ENCODE measurements around the gene LRRC7.

Gene LRRC7

GRCh38 chr1:69568421-69569174 is 876 bp downstream of the LRRC7 start:
- Mint-ChIP-seq H3K27ac (no peak overlapping the region), H3K4me1 (ENCODE audit: low read depth) (peaks cover 8% of the 10 kb centered on the region), H3K27me3 (ENCODE audit: low read depth) (peaks cover 49% of the 10 kb centered on the region), H3K36me3 (ENCODE audit: low read depth) (no peaks in the 10 kb centered on the region), H3K4me3 (peak overlapping the region; percentile 81), H3K9me3 (no peaks in the 10 kb centered on the region)

GRCh38 chr1:69569175-69569541 is 1.4 kb downstream of the LRRC7 start:
- Mint-ChIP-seq H3K4me3 (peak overlapping the region; percentile 39), H3K27ac (no peak overlapping the region), H3K9me3 (no peaks in the 10 kb centered on the region), H3K27me3 (ENCODE audit: low read depth) (peaks cover 49% of the 10 kb centered on the region), H3K4me1 (ENCODE audit: low read depth) (peaks cover 8% of the 10 kb centered on the region), H3K36me3 (ENCODE audit: low read depth) (no peaks in the 10 kb centered on the region)

GRCh38 chr1:69569576-69570328 is 2.0 kb downstream of the LRRC7 start:
- Mint-ChIP-seq H3K27me3 (ENCODE audit: low read depth) (peaks cover 49% of the 10 kb centered on the region), H3K4me3 (no peak overlapping the region), H3K9me3 (no peaks in the 10 kb centered on the region), H3K27ac (no peak overlapping the region), H3K36me3 (ENCODE audit: low read depth) (no peaks in the 10 kb centered on the region), H3K4me1 (ENCODE audit: low read depth) (peaks cover 8% of the 10 kb centered on the region)

- Mint-ChIP-seq H3K4me1 (ENCODE audit: low read depth) (peaks cover 8% of the 10 kb centered on the region), H3K27ac (no peak overlapping the region), H3K27me3 (ENCODE audit: low read depth) (peaks cover 45% of the 10 kb centered on the region), H3K4me3 (no peak overlapping the region), H3K9me3 (no peaks in the 10 kb centered on the region), H3K36me3 (ENCODE audit: low read depth) (no peaks in the 10 kb centered on the region)
These were observed 2.6 kb downstream of the LRRC7 start for GRCh38 chr1:69570356-69570755.

- peaks cover 3% of the 10 kb centered on the region for H3K4me1 Mint-ChIP-seq (ENCODE audit: low read depth)
- H3K36me3 Mint-ChIP-seq (ENCODE audit: low read depth), result no peaks in the 10 kb centered on the region
- no peak overlapping the region for H3K27ac Mint-ChIP-seq
- H3K9me3 Mint-ChIP-seq, result no peaks in the 10 kb centered on the region
- H3K4me3 Mint-ChIP-seq, result no peak overlapping the region
- peaks cover 29% of the 10 kb centered on the region for H3K27me3 Mint-ChIP-seq (ENCODE audit: low read depth)
These were observed 5.2 kb downstream of the LRRC7 start for GRCh38 chr1:69572921-69573320.

GRCh38 chr1:69573911-69574310 is 6.2 kb downstream of the LRRC7 start:
- H3K9me3 Mint-ChIP-seq, result no peaks in the 10 kb centered on the region
- no peaks in the 10 kb centered on the region for H3K36me3 Mint-ChIP-seq (ENCODE audit: low read depth)
- H3K4me3 Mint-ChIP-seq, result no peak overlapping the region
- peaks cover 21% of the 10 kb centered on the region for H3K27me3 Mint-ChIP-seq (ENCODE audit: low read depth)
- no peak overlapping the region for H3K27ac Mint-ChIP-seq
- H3K4me1 Mint-ChIP-seq (ENCODE audit: low read depth), result peaks cover 2% of the 10 kb centered on the region

GRCh38 chr1:69585666-69586065 is 17.9 kb downstream of the LRRC7 start:
- H3K4me1 Mint-ChIP-seq (ENCODE audit: low read depth), result peaks cover 2% of the 10 kb centered on the region
- H3K36me3 Mint-ChIP-seq (ENCODE audit: low read depth), result no peaks in the 10 kb centered on the region
- no peaks in the 10 kb centered on the region for H3K27me3 Mint-ChIP-seq (ENCODE audit: low read depth)
- no peaks in the 10 kb centered on the region for H3K9me3 Mint-ChIP-seq
- H3K27ac Mint-ChIP-seq, result no peak overlapping the region
- no peak overlapping the region for H3K4me3 Mint-ChIP-seq

GRCh38 chr1:69587391-69587790 is 19.7 kb downstream of the LRRC7 start:
- H3K27me3 Mint-ChIP-seq (ENCODE audit: low read depth), result no peaks in the 10 kb centered on the region

GRCh38 chr1:69589799-69590198 is 22.1 kb downstream of the LRRC7 start:
- Mint-ChIP-seq H3K36me3 (ENCODE audit: low read depth) (no peaks in the 10 kb centered on the region), H3K27ac (no peak overlapping the region), H3K9me3 (no peaks in the 10 kb centered on the region), H3K4me3 (no peak overlapping the region), H3K4me1 (ENCODE audit: low read depth) (peaks cover 2% of the 10 kb centered on the region), H3K27me3 (ENCODE audit: low read depth) (no peaks in the 10 kb centered on the region)

More at GRCh38 chr1:69587391-69587790, 19.7 kb downstream of the LRRC7 start:
- peaks cover 2% of the 10 kb centered on the region for H3K4me1 Mint-ChIP-seq (ENCODE audit: low read depth)
- no peaks in the 10 kb centered on the region for H3K9me3 Mint-ChIP-seq
- H3K27ac Mint-ChIP-seq, result no peak overlapping the region
- no peaks in the 10 kb centered on the region for H3K36me3 Mint-ChIP-seq (ENCODE audit: low read depth)
- H3K4me3 Mint-ChIP-seq, result no peak overlapping the region

GRCh38 chr1:69592341-69592740 is 24.6 kb downstream of the LRRC7 start:
- H3K9me3 Mint-ChIP-seq, result no peaks in the 10 kb centered on the region
- H3K4me3 Mint-ChIP-seq, result no peak overlapping the region
- H3K36me3 Mint-ChIP-seq (ENCODE audit: low read depth), result no peaks in the 10 kb centered on the region
- no peaks in the 10 kb centered on the region for H3K27me3 Mint-ChIP-seq (ENCODE audit: low read depth)
- no peak overlapping the region for H3K27ac Mint-ChIP-seq
- H3K4me1 Mint-ChIP-seq (ENCODE audit: low read depth), result no peaks in the 10 kb centered on the region

- H3K4me1 Mint-ChIP-seq (ENCODE audit: low read depth), result no peaks in the 10 kb centered on the region
- no peaks in the 10 kb centered on the region for H3K27me3 Mint-ChIP-seq (ENCODE audit: low read depth)
- no peak overlapping the region for H3K4me3 Mint-ChIP-seq
- H3K27ac Mint-ChIP-seq, result no peak overlapping the region
- H3K9me3 Mint-ChIP-seq, result no peaks in the 10 kb centered on the region
- H3K36me3 Mint-ChIP-seq (ENCODE audit: low read depth), result no peaks in the 10 kb centered on the region
These were observed 27.8 kb downstream of the LRRC7 start for GRCh38 chr1:69595486-69595885.

- no peaks in the 10 kb centered on the region for H3K4me1 Mint-ChIP-seq (ENCODE audit: low read depth)
- no peak overlapping the region for H3K4me3 Mint-ChIP-seq
- H3K36me3 Mint-ChIP-seq (ENCODE audit: low read depth), result no peaks in the 10 kb centered on the region
- H3K27ac Mint-ChIP-seq, result no peak overlapping the region
- H3K9me3 Mint-ChIP-seq, result no peaks in the 10 kb centered on the region
- no peaks in the 10 kb centered on the region for H3K27me3 Mint-ChIP-seq (ENCODE audit: low read depth)
These were observed 43.6 kb downstream of the LRRC7 start for GRCh38 chr1:69611316-69611715.

- no peak overlapping the region for H3K27ac Mint-ChIP-seq
- H3K4me1 Mint-ChIP-seq (ENCODE audit: low read depth), result no peaks in the 10 kb centered on the region
- H3K9me3 Mint-ChIP-seq, result peaks cover 6% of the 10 kb centered on the region
- no peaks in the 10 kb centered on the region for H3K27me3 Mint-ChIP-seq (ENCODE audit: low read depth)
- no peaks in the 10 kb centered on the region for H3K36me3 Mint-ChIP-seq (ENCODE audit: low read depth)
- no peak overlapping the region for H3K4me3 Mint-ChIP-seq
These were observed 45.7 kb downstream of the LRRC7 start for GRCh38 chr1:69613414-69613813.

- Mint-ChIP-seq H3K27ac (no peak overlapping the region), H3K4me1 (ENCODE audit: low read depth) (no peaks in the 10 kb centered on the region), H3K36me3 (ENCODE audit: low read depth) (no peaks in the 10 kb centered on the region), H3K9me3 (no peaks in the 10 kb centered on the region), H3K4me3 (no peak overlapping the region), H3K27me3 (ENCODE audit: low read depth) (no peaks in the 10 kb centered on the region)
These were observed 71.0 kb downstream of the LRRC7 start for GRCh38 chr1:69638673-69639072.

- Mint-ChIP-seq H3K27me3 (ENCODE audit: low read depth) (no peaks in the 10 kb centered on the region), H3K4me1 (ENCODE audit: low read depth) (no peaks in the 10 kb centered on the region), H3K27ac (no peak overlapping the region), H3K9me3 (no peaks in the 10 kb centered on the region), H3K36me3 (ENCODE audit: low read depth) (no peaks in the 10 kb centered on the region), H3K4me3 (no peak overlapping the region)
These were observed 71.4 kb downstream of the LRRC7 start for GRCh38 chr1:69639159-69639558.

All from T-helper 1 cell treated with Interleukin-12 subunit alpha and Interleukin-12 subunit beta and Interleukin-4 antibody, amounts not matched to agents 30 μg/mL and 1 μg/mL, for 36 hours (primary cell).